ELR (cell line): ENCODE measurements around the gene SLC2A2.
A peak's percentile ranks its signal among the peaks of the same experiment; 100 is the strongest.
"Not testable (repeated sequence)": the region's sequence is repeated elsewhere in the genome, so short reads cannot be mapped to it uniquely, and the experiment has no call there.

Experiments used
- DNase-seq: peaks from one replicate; pipeline ENCODE4 v3.0.0-alpha.2; 2015; ENCODE audit warnings: low read depth

SLC2A2 gene

DNA sequence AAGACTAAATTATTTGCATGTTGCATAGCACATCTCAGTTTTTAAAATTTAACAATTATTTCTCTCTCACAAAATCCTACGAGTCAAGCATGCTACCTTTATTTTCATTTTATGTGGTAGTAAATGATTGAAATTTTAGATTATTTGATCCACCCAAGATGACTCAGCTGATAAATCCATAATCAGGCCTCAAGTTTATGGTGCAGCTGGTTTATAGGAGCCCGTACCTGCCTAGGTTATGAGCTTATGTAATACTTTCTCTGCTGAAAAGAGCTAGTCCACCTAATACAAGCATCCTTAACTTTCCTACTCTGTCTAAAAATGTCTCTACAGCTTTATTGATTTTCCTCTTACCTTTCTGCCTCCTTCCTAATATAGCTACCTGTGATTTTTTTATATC lies 41.2 kb downstream of the SLC2A2 start:
- no peak for DNase-seq

DNA sequence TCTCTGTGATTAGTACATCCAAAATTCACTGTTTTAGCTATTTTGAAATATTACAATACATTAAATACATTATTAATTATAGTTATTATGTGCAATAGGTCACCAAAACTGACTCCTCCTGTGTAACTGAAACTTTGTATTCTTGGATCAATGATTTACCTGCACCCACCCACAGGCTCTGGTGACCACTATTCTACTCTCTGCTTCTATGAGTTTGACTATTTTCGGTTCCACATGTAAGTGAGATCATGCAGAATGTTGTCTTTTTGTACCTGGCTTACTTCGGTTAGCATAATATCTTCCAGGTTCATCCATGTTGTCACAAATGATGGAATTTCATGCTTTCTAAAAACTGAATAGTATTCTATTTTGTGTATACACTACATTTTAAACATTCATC lies 43.8 kb downstream of the SLC2A2 start:
- no peak for DNase-seq

- peak; percentile 27 for DNase-seq
Observed at GRCh38 chr3:170980399-170980798, 46.1 kb downstream of the SLC2A2 start.

DNA sequence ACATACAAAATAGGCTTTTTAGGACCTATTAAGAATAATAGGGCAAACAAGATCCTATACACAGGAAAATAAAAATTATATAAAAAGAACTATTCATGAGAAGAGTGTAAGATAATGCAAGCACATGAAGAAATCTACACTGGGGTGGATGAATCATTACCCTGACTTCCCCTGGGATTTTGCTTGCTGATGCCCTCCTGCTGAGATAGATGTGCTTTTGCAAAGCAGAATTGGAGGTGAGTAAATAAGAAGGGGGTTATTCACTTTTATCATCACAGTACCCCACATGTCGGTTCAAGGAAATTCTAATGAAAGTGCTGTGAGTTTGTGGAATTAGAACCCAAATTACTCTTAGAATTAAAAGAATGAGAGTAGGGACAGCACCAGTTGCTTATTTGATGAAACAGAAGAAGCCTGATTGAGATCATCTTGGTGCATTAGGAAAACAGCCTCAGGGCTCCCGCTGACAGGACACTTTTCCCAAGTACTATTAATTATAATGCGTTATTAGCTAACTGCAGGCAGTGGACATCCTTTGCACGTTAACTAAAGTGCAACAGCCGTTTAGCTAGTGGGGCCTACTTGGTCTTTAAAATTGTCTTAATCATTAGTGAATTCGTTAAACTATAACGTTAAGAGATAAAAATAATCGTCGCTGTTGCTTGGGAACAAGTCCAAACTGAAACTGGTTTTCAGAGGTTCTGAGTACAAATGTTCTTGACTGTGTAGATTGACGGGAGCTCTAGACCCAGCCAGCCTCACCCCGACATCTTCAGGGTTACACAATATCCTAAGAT lies 48.4 kb downstream of the SLC2A2 start:
- peak; percentile 50 for DNase-seq

GRCh38 chr3:170976190-170976519 lies 50.4 kb downstream of the SLC2A2 start:
- no peak for DNase-seq

GRCh38 chr3:170975283-170976189 lies 51.0 kb downstream of the SLC2A2 start:
- DNase-seq, result no peak

GRCh38 chr3:170974872-170975271 lies 51.6 kb downstream of the SLC2A2 start:
- no peak for DNase-seq

GRCh38 chr3:170972917-170973316 lies 53.6 kb downstream of the SLC2A2 start:
- DNase-seq, result not testable (repeated sequence)

- no peak for DNase-seq
Observed at GRCh38 chr3:170967126-170967525, 59.4 kb downstream of the SLC2A2 start.

- no peak for DNase-seq
Observed at GRCh38 chr3:170966495-170966894, 60.0 kb downstream of the SLC2A2 start.

DNA sequence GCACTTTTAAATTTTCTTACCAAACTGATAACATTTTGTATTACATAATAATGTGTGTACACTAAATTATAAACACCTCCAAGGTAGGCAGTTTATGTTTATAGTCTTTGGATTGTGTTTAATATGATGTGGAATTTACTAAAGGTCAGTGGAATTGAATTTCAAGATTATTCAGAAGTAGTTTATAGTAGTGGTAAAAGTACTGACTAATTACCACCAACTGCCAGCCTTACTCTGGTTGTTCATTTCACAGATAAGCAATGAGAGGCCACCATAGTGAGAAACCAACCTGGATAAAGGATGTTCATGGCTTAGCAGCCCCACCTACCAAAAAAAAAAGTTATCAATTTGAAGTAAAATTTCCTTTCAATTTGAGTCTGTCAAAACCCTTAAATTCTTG lies 64.1 kb downstream of the SLC2A2 start:
- DNase-seq, result no peak

DNA sequence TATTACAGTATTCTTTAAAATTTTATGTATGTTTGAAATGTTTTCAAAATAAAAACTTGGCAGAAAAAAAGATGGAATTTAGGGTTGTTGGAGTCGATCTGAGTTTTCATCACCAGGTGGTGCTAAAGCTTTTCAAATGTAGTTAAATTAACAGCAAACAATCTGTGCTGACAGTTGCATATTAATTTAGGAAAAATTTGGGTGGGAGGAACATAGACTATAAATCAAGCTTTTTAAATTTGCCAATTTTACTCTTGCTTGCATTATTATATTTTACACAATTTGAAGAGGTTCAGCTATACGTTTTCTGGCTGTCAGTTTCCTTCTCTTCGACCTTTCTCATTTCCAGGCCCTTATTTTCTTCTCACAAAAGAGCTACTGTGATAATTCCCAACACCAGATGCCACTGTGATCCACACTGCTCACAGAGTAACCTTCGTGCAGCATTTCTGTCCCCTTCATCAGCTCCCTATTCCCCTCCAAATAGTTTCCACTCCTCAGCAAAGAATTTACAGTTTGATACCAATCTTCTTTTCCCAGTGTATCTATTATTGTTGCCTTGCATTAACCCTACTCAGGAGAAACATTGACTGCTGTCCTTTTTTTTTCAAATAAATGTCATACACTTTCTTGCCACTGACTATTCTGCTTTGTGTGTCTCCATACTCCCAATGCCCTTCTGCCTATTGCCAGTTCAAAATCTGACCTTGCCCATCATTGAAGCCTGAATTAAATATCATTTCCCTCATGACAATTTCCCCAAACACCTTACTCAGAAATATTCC lies 64.7 kb downstream of the SLC2A2 start:
- DNase-seq, result peak; percentile 61

GRCh38 chr3:170959457-170959856 lies 67.1 kb downstream of the SLC2A2 start:
- DNase-seq, result no peak

- no peak for DNase-seq
Observed at GRCh38 chr3:170956647-170957046, 69.9 kb downstream of the SLC2A2 start.

DNA sequence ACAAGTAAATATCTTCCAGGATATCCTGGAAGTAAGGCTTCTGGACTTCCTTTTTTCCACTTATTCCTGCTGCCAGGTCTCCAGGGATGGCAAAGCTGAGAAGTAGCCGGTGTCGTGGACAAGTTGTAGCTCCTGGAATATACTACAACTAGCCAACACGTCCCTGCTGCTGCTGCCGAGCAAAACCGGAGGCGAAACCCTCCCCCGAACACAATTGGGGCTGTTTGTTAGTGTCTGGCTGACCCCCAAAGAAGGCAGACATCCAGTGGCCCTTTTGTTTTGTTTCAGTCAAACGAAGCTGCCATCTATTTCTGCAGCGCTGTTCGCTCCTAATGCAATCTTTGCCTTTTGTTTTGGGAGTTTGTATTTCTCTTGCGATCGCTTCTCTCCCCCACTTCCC lies 72.8 kb downstream of the SLC2A2 start:
- DNase-seq, result no peak

DNA sequence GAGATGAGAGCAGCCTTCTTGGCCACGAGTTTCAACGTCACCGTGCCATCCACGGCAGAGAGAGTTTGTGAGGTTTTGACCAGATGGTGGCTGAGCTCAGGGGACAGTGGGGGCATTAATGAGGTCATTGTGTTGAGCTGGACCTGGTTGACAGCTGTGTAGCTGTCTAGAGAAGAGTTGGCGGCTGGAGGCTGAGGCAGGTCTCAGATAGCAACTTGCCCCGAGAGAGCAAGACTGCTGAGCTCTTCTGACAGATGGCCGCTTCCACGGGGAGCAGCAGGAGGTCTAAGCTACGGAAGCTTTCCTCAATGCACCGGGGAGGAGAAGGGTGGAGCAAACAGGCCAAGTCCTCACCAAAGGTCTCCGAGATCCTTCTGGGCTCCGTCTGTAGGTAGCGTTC lies 73.3 kb downstream of the SLC2A2 start:
- no peak for DNase-seq

DNA sequence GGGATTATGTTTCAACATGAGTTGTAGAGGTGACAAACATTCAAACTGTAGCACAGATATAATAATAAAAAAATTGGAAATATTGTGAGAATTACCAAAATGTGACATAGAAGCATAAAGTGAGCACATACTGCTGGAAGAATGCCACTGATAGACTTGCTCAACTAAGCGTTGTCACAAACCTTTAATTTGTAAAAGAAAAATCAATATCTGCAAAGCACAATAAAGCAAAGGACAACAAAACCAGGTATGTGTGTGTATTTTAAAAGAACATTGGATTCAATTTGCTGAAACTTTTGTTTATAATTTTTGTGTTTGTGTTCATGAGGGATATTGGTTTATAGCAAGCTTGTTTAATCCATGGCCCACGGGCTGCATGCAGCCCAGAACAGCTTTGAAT lies 77.3 kb downstream of the SLC2A2 start:
- no peak for DNase-seq

- no peak for DNase-seq
Observed at GRCh38 chr3:170947018-170947769, 79.3 kb downstream of the SLC2A2 start.
